NT2/D1 (cell line): ENCODE results near the gene CACNA1C.

Experiments
- SUZ12 ChIP-seq: IDR thresholded peaks from 2 replicates; pipeline ENCODE4 v1.6.1; 2011; ENCODE audit not compliant: insufficient read length, insufficient read depth; ENCODE audit errors: extremely low read depth
- YY1 ChIP-seq: IDR thresholded peaks from 2 replicates; pipeline ENCODE4 v1.6.1; 2011; ENCODE audit not compliant: insufficient read length, insufficient read depth
- ZNF274 ChIP-seq: IDR thresholded peaks from 2 replicates; pipeline ENCODE4 v1.6.1; 2011; ENCODE audit warnings: mild to moderate bottlenecking, low read depth, low read length

GRCh38 chr12:2334271-2334670 lies 281.5 kb downstream of the CACNA1C start:
- no peak for TF ChIP-seq SUZ12
- no peak for TF ChIP-seq YY1
- TF ChIP-seq ZNF274 = no peak
